ENCODE measurements around the gene LAMA3.
"Not testable (repeated sequence)": the region's sequence is repeated elsewhere in the genome, so short reads cannot be mapped to it uniquely, and the experiment has no call there.

The LAMA3 gene

GRCh38 chr18:23735021-23735464 lies 45.8 kb downstream of the LAMA3 start:
- no peak for DNase-seq

DNA sequence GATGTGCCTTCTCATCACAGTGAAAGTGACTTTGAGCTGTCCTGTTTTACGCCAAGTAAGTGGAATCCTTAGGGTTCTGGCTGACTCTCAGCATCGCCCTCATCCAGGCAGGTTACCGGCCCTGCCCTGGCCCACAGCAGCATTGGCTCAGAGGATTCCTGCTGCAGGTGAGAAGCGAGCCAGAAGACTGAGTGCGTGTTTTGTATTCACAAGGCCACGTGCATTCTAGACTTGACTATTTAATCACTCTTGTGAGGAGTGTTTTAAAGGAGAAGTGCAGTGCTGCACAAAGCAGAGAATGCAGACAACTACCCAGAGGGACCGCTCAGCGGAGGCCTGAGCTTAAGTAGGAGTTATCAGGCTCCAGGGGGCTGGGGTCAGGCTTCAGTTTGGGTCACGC lies 48.3 kb downstream of the LAMA3 start:
- DNase-seq, result no peak

DNA sequence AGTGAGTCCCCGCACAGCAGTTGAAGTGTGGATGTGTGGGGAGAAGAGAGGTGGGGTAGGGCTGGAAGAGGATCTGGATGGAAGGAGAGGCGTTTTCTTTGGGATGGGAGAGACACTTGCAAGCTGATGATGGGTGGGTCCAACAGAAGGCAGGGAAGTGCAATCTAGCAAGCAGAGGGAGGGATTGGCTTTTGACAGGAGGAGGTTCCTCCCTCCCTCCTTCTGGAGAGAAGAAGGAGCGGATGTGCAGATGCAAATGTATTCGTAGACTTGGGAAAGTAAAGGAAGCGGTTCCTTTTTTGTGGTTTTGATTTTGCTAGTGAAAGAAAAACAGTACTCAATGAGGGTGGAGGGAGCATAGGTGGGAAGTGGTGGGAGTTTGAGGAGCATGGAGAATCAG lies 48.9 kb downstream of the LAMA3 start:
- no peak for DNase-seq

GRCh38 chr18:23738575-23738974 lies 49.3 kb downstream of the LAMA3 start:
- DNase-seq, result no peak

- no peak for DNase-seq
These were observed 51.0 kb downstream of the LAMA3 start for GRCh38 chr18:23740105-23740830.

GRCh38 chr18:23741967-23742366 lies 52.7 kb downstream of the LAMA3 start:
- not testable (repeated sequence) for DNase-seq

- no peak for DNase-seq
These were observed 54.6 kb downstream of the LAMA3 start for GRCh38 chr18:23743733-23744333.

- no peak for DNase-seq
These were observed 56.1 kb downstream of the LAMA3 start for GRCh38 chr18:23745366-23745765.

GRCh38 chr18:23746851-23747250 lies 57.6 kb downstream of the LAMA3 start:
- no peak for DNase-seq

- no peak for DNase-seq
These were observed 63.1 kb downstream of the LAMA3 start for GRCh38 chr18:23752363-23752762.

DNA sequence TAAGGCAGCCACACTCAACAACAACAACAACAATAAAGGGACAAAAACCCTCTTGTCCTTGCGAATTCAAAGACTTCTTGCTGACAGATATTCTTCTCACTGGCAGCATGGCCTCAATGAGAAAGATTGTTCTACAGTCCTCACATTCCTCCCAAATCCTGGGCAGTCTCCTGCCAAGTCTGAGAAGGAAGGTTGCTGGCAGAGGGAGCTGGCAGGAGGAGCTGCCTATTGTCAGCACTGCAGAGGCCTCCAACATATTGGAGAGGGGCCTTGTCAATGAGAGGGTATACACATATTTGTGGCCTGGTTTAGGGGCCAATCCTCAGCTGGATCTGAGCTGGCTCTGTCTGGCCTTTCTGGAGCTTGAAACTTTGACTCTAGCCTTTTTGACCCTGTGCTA lies 63.5 kb downstream of the LAMA3 start:
- no peak for DNase-seq

GRCh38 chr18:23756590-23757436 lies 67.6 kb downstream of the LAMA3 start:
- DNase-seq, result no peak

DNA sequence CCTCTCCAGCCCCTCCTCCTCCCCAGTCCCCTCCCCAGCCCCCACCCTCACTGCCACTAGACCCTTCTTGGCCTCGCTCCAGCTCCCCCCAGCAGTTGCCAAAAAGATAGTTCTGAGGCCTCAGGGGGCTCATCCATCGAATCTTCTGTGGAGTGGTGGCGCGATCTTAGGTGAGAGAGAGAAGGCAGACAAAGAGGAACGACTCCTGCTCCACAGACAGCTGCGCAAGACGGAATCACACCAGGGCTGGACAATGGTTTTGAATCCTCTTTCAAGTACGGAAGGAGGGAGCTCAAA lies 68.1 kb downstream of the LAMA3 start:
- no peak for DNase-seq

DNA sequence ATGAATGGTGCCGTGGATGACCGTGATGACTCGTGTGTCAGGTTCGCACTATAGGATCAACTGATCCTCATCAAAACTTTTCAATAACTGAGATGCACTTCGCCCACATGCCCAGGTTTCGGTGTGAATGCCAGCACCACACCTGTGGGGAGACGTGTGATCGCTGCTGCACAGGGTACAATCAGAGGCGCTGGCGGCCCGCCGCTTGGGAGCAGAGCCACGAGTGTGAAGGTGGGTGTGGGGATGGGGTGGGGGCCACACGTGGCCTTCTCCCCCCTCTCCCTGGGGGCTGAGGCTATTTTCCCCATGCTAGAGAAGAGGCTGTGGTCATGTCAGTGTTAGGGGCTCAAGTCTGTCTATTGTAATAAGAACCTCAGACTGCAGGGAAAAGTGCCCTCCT lies 69.0 kb downstream of the LAMA3 start:
- no peak for DNase-seq

- DNase-seq, result no peak
These were observed 72.7 kb downstream of the LAMA3 start for GRCh38 chr18:23761941-23762340.

DNA sequence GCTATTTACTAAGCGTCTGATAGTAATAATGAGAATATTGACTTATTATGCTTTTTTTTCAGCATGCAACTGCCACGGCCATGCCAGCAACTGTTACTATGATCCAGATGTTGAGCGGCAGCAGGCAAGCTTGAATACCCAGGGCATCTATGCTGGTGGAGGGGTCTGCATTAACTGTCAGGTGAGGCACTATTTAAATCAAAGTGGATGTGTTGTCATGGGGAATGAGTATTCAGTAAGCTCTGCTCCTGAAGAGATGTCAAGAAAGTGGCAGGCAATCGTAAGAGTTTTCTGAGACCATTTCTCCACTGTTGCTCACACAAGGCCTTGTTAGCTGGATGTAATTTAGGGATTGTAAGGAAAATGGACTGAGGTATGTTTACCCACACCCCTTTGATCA lies 74.1 kb downstream of the LAMA3 start:
- DNase-seq, result no peak

GRCh38 chr18:23765931-23766330 lies 76.7 kb downstream of the LAMA3 start:
- DNase-seq, result no peak

DNA sequence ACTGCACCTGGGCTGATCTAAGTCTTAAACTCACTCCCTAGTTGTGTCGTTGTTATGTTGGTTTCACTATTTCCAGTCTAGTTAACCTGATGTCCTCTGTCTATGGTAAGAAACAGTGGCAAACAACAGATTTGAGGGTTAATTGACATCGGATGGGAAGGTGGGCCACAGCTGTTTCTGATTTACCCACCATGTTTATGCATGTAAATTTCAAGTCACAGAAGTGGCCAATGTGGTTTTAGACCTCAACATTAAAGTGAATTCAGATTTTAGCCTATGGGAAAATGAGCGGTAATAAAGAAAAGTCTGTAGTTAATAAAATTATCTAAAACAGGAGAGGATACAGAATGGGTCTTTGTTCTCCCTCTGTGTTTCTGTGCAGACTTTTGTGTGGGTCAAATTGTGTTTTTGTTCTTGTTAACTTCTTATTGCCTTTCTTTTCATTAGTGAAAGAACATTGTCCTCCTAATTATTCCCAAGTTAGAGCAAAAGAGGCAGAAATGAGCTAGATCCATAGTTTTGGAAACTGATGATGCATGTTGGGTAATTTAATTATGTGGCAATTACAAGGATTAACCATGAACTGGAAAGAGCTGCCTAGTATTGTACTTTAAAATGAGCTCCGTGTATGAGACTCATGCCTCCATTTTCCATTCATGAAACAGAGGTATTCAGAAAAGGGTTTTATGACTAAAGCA lies 83.2 kb downstream of the LAMA3 start:
- no peak for DNase-seq

GRCh38 chr18:23776306-23776705 lies 87.1 kb downstream of the LAMA3 start:
- no peak for DNase-seq

DNA sequence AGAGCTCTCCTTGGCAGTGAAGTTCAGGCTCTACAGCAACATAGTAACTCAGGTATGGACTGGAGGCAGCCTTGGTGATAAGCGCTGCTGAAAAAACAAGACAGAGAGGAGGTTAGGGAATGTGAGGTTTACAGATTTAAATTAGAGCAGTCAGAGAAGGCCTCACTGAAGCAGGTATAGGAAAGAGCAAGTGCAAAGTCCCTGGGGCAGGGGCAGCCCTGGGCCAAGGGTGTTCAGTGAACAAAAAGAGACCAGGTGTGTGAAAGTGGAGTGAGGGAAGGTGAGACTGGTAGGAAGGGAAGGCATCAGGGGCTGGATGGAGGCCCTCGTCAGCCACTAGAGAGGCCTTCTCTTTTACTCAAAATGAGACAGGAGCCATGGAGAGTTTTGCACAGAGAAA lies 89.6 kb downstream of the LAMA3 start:
- DNase-seq, result no peak

GRCh38 chr18:23779696-23780303 lies 90.5 kb downstream of the LAMA3 start:
- DNase-seq, result no peak

- no peak for DNase-seq
These were observed 95.6 kb downstream of the LAMA3 start for GRCh38 chr18:23784832-23785245.

DNA sequence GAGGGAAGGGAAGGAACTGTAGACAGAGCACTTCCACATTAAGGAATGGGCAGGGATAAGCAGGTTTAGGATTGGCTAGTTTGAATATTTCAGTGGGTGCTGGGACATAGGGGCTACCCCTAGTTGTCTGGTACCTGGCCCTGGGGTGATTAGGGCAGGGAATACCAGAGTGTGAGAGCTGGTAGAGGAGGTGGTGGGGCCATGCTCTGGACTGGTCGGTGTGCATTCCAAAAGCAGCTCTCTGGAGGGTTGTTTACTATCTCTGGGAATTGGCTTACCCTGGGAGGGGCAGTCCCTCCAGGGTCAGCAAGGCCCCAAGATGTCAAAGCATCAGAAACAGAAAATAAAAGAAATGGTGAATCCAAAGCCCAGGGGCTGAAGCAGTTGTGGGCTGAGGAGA lies 103.8 kb downstream of the LAMA3 start:
- DNase-seq, result no peak
